Measurements from ENCODE around the gene MYH11.

MYH11 gene

DNA sequence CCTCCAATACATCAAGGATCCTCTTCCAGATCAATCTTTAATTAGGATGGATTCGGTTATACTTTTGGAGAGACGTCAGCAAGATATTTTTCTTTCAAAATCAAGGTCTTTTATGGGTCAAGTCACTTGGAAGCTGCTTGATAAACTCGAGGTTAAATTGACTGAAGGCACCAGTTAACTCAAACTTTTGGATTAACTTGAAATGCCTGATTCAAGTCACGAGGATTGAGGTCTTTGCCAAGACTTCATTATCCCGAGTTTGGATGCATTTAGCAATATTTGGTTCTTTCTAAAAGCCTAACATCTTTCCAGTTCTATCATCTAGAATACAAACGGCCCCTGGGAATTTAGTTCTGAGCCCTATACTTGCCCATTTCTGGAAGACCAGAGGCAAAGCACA lies 82.9 kb downstream of the MYH11 start:
- no peak for DNase-seq

DNA sequence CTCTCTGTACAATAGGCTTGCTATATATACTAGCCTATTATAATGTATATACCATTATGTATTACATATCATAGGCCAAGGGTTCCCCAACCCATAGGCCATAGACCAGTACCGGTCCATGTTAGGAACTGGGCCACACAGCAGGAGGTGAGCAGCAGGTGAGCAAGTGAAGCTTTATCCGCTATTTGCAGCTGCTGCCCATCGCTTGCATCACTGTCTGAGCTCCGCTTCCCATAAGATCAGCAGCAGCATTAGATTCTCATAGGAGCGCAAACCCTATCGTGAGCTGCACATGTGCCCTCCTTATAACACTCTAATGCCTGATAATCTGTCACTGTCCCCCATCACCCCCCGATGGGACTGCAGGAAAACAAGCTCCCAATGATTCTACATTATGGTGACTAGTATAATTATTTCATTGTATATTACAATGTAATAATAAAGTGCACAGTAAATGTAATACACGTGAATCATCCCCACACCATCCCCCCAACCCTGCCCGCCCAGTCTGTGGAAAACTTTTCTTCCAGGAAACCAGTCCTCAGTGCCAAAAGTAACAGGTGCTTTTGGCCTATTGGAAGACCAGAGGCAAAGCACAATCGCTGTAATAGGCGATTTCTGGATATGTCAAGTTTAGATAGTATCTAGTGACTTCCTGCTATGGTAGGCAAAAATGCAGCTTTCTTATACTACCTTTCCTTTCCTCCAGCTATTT lies 84.1 kb downstream of the MYH11 start:
- no peak for DNase-seq

DNA sequence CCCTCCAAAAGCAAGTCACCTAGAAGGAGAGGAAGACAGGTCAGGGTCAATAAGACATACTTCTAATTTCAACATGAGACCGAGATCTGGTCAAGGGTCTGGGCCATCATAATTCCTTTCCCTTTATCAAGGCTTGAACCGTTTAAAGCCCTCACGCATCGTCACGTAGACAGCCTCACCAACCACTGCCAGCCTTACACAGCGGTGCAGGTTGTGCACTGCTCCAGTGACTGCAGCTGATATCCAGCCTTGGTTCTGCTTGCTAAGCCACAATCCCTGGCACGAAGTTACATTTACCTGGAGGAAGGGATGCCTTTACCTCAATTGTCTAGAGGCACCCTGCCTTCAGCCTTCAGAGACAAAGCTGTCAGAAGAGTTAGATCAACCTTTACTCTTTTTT lies 85.1 kb downstream of the MYH11 start:
- no peak for DNase-seq

DNA sequence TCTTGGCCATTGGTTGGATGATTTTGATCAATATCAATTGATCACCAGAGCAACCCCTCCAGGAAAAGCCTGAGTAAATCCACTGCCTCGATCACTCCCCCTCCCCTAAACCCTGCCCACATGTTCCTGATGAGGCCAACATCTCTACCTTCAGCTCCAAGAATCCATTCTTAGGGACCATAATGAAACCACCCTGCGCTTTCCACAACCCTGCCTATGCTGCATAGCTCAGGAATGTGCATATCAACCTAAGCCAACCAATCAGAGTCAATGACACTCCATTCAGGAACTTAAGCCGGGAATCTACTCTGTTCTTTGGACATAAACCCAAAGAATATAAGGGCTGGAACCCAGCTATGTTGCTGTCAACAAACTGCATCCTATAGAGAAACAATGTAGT lies 86.3 kb downstream of the MYH11 start:
- no peak for DNase-seq

DNA sequence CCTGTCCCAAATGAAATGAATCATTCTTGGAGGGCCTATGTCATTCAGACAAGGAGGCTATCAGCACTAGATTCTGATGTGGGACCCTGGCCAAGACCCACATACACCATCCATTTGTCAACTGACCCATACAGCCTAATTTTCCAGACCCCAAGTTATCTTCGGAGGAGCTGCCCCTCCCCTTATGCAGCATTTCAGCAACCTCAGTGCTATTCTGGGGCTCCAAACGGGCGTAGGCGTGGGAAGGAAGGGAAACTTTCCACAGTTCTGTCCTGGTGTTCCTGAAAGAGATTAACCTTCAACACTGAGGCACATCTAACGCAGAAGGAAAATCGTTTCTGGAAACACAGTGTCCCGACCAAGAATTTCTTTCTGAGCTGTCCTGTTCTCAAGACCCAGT lies 86.7 kb downstream of the MYH11 start:
- DNase-seq, result no peak

GRCh38 chr16:15769239-15769638 lies 87.6 kb downstream of the MYH11 start:
- DNase-seq, result no peak

GRCh38 chr16:15768201-15768600 lies 88.6 kb downstream of the MYH11 start:
- DNase-seq, result no peak

GRCh38 chr16:15766918-15767317 lies 89.9 kb downstream of the MYH11 start:
- no peak for DNase-seq

- DNase-seq, result peak; percentile 33
These were observed 90.9 kb downstream of the MYH11 start for GRCh38 chr16:15765880-15766279.

DNA sequence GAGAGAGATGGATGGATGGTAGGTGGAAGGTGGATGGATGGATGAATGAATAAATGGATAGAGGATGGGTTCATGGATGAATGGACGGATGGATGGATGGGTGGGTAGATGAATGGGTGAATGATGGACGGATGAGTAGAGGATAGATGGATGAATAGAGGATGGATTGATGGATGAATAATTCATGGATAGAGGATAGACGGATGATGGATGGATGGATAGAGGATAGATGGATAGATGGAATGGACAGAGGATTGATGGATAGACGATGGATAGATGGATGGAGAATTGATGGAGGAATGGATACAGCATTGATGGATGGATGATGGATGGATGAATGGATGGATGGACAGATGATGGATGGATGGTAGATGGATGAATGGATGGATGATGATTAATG lies 91.7 kb downstream of the MYH11 start:
- no peak for DNase-seq

DNA sequence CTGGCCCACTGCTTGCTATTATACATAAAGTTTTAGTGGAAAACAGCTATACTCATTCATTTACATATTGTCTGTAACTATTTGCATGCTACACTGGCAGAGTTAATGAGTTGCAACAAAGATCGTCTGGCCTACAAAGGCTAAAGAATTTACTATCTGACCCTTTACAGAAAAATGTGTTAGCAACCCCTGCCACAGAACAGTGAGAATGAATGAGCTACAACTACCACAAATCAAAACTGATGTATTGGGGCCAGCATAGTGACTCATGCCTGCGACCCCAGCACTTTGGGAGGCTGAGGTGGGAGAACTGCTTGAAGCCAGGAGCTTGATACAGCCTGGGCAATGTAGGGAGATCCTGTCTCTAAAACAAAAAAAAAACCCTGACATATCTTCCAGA lies 92.7 kb downstream of the MYH11 start:
- no peak for DNase-seq

GRCh38 chr16:15760129-15760528 lies 96.7 kb downstream of the MYH11 start:
- no peak for DNase-seq

DNA sequence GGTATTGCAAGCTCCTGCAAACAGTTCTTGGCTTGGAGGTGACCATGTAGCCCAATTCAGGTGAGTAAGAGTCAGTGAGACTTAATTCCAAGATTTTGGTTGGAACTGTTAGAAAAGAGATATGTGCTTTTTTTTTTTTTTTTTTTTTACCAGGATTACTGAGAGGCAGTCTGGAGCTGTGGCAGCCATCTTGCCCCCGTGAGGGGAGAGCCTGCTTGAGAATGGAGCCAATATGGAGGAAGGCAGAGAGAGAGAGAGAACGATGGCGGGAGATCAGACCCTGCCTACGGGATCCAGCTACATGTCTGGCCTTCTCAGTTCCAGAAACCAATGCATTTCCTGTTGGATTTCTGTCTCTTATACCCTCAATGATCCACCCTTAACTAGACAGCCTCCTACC lies 97.8 kb downstream of the MYH11 start:
- no peak for DNase-seq

DNA sequence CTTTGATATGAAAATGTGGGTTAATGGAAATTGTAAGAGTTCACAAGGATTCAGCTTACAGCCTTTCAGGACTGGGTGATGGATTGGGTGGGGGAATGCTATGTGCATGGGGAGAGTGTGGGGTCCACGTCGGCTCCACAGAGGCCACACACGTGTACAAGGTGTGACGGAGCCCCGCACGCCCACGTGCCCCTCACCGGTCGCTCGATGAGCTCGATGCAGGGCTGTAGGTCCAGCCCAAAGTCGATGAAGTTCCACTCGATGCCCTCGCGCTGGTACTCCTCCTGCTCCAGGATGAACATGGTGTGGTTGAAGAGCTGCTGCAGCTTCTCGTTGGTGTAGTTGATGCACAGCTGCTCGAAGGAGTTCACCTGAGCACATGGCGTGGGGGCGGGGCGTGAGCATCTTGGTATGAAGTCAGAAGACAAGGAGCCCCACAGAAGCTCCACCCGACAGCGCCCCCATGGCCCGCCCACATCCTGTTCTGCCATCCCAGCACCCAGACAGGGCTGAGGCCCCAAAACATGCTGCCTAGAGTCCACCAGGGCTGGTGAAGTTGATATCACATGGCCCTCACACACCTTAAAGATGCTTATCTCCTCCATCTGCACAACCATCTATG lies 99.1 kb downstream of the MYH11 start:
- no peak for DNase-seq

DNA sequence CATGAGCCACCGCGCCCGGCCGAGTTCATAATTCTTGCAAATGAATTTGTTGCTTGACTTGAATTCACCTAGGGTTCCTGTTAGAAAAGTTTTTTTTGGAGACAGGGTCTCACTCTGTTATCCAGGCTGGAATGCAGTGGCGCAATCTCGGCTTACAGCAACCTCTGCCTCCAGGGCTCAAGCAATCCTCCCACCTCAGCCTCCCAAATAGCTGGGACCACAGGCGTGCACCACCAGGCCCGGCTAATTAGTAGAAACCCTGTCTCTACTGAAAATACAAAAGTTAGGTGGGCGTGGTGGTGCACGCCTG lies 99.8 kb downstream of the MYH11 start:
- DNase-seq, result no peak

DNA sequence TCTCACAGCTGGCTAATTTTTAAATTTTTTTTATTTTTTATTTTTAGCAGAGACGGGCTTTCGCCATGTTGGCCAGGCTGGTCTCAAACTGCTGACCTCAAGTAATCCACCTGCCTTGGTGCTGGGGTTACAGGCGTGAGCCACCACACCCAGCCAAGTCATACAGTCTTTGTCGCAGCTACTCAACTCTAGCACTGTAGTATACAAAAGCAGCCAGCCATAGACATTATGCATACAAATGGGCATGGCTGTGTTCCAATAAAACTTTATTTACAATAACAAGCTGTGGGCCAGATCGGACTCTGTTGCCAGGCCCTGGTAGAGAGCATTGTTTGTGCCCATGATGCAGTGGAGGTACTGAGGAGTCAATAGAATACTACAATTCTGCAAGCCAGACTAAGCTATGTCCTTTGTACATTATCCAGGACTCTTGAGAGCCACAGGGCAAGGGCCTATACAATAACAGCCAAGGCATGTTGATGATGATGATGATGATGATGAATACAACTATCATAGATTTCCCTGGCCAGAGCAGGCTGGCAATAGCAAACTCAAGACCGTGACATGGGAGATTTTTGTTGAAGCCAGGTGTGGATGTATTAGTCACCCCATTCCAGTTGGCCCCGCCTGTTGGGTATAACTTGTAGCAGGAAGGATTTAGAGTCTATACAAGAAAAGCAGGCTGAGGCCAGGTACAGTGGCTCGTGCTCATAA lies 101.8 kb downstream of the MYH11 start:
- no peak for DNase-seq

DNA sequence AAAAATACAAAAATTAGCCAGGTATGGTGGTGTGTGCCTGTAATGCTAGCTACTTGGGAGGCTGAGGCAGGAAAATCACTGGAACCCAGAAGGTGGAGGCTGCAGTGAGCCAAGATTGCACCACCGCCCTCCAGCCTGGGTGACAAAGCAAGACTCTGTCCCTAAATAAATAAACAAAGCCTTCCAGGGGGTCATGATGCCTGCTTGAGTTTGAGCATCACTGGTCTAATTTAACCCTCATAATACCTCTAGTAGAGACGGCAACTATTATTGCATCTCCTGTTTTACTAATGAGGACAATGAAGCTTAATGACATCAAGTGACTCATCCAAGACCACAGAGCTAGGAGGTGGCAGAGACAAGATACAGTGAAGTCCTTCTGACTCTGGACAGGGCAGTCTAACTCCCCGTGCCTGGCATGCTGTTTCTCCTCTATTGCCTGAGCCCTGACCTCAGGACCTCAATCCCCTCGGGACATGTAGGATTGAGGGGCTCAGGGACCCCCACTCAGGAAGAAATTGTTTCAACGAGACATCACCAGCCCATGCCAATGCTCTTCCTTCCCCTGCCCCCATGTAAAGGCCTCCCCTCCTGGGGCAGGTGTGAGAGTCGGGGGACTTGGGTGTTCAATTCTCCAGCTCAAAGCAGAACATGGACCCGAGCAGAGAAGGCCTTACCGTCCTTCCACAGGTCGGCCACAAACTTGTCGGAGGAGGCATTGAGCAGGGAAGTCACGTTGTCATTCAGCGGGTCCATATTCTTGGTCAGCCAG lies 103.9 kb downstream of the MYH11 start:
- no peak for DNase-seq

DNA sequence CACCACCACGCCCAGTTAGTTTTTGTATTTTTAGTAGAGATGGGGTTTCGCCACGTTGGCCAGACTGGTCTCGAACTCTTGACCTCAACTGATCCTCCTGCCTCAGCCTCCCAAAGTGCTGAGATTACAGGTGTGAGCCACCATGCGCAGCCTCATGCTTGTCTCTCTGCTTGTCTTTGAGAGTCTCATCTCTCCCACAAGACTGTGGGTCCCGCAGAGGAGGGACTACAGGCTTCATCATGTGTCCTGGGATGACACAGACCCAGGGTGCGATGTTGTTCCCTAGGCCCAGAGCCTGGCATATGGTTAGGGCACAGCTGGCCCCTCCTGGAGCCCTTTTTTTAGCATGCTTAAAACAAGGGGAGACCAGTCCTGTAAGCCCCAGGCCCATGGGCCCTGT lies 104.9 kb downstream of the MYH11 start:
- no peak for DNase-seq

DNA sequence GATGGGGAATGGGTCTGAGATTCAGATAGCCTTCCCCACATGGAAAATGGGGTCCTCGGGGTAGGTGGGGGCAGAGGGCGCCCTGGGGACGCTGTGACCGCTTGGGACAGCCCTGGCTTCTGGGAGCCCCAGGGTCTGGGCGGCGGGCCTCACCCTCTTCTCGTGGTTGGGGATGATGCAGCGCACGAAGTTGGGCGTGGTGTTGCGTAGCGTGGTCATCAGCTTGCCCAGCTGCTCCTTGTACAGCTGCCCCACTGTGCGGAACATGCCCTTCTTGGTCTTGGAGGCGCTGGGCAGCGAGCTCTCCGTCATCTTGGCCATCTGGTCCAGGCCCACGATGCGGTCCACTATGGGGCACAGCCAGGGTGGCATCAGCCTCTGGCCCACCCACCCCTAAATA lies 106.8 kb downstream of the MYH11 start:
- no peak for DNase-seq

DNA sequence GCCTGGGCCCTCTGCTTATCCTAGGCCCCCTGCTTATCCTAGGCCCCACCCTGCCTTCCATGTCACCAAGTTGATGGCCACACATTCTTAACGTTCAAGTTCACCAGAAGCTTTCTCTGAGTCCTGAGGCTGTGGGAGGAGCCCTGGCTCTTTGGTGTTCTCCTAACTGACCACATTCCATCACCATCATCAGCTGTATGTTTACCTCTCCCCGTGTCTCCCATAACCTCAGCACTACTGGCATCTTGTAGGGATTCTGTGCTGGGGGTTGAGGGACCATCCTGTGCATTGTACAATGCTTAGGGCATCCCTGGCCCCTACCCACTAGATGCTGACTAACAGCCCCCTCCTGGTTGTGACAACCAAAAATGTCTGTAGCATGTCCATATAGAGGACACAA lies 107.5 kb downstream of the MYH11 start:
- no peak for DNase-seq

- no peak for DNase-seq
These were observed 108.2 kb downstream of the MYH11 start for GRCh38 chr16:15748654-15749053.

- no peak for DNase-seq
These were observed 108.9 kb downstream of the MYH11 start for GRCh38 chr16:15747937-15748336.

DNA sequence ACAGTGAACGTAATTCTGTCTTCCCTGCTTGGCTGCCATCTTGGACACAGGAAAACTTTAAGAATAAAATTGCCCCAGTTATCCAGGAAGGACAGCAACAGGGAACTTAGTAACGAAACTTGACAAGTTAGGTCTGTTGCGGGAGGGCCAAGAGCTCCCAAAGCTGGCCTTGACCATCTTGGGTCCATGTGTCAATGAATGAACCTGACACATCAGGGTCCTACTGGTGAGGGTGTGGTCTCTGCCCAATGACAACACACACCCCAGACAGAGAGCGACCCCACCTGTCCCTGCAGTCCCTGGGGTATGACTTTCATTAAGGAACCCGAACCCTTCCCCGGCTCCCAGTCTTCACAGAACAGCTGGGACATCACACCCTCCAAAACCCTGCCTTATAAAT lies 110.5 kb downstream of the MYH11 start:
- no peak for DNase-seq

DNA sequence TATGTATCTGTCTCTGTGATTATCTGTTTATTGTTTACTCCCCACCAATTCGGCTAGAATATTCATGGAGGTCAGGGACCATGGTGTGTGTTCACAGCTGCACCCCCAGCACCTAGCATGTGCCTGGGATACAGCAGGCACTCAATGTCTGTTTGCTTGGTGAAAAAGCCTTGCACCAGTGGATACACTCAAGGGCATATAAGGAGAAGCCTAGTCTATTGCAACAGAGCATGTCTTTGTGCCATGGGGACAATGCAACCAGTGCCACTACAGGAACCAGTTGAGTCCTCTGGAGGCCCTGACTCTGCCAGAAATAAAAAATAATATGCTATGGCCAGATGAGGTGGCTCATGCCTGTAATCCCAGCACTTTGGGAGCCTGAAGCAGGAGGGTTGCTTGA lies 113.2 kb downstream of the MYH11 start:
- no peak for DNase-seq
